ENCODE data around the gene CPLX1.

The CPLX1 gene

GRCh38 chr4:735583-735982 lies 90.3 kb downstream of the CPLX1 start:
- TF ChIP-seq CTCF (IDR thresholded peaks at IDR 0.05; ENCODE audit: borderline replicate concordance, insufficient read depth, low read depth, low read length) = no peak
- no peak overlapping the region for H3K4me3 ChIP-seq (ENCODE audit: low read depth, low read length)
